Measurements from ENCODE around the gene IQGAP1.

IQGAP1 gene

DNA sequence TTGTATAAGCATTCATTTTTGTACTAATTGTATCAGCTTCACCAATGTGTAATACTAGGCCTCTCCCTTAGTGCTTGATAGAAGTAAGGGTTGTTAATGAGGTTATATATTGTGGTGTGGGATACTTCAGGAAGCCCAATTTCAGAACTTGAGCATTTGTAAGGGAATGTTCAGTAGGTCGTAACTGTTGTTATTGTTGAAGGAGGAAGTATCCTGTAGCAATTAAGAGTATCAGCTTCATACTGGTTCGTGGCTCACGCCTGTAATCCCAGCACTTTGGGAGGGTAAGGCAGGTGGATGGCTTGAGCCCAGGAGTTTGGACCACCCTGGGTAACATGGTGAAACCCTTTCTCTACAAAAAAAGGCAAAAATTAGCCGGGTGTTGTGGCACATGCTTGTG is 30.6 kb downstream of the IQGAP1 start:
- TF ChIP-seq, protein P1, sequence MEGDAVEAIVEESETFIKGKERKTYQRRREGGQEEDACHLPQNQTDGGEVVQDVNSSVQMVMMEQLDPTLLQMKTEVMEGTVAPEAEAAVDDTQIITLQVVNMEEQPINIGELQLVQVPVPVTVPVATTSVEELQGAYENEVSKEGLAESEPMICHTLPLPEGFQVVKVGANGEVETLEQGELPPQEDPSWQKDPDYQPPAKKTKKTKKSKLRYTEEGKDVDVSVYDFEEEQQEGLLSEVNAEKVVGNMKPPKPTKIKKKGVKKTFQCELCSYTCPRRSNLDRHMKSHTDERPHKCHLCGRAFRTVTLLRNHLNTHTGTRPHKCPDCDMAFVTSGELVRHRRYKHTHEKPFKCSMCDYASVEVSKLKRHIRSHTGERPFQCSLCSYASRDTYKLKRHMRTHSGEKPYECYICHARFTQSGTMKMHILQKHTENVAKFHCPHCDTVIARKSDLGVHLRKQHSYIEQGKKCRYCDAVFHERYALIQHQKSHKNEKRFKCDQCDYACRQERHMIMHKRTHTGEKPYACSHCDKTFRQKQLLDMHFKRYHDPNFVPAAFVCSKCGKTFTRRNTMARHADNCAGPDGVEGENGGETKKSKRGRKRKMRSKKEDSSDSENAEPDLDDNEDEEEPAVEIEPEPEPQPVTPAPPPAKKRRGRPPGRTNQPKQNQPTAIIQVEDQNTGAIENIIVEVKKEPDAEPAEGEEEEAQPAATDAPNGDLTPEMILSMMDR (IDR thresholded peaks at IDR 0.05) = no peak
- no peak overlapping the region for H3K4me3 ChIP-seq (ENCODE audit: low read depth in 1 of 2, low read length in 1 of 2)
- H3K9me3 ChIP-seq = no peaks in the 10 kb centered on the region
- H3K27me3 ChIP-seq = no peaks in the 10 kb centered on the region
- H3K4me1 ChIP-seq (ENCODE audit: control insufficient read depth in 1 of 2, insufficient read depth in 1 of 2, low read depth in 1 of 2, low read length in 1 of 2) = peaks cover 27 to 47% of the 10 kb centered on the region in 2 experiments
- H3K27ac ChIP-seq = peak overlapping the region; percentile 55
- peaks cover 3% of the 10 kb centered on the region for H3K36me3 ChIP-seq

DNA sequence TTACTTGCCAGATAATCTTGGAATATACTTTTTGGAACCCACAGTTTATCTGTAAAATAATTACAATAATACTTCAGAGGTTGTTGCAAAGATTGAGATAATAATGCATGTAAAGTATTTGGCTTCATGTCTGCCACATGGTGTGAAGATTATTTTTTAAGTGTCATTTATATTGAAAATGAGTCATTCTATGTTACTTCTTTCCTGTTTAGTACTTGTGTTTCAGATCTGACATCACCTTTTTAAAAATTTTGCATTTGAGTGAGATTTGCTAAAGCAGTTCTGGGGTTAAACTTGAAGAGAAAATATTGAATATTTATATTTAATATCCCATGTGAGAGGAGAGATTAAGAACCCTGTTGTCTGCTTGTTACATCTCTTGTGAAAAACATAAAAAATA is 31.2 kb downstream of the IQGAP1 start:
- peaks cover 21 to 42% of the 10 kb centered on the region in 2 experiments for H3K4me1 ChIP-seq (ENCODE audit: control insufficient read depth in 1 of 2, insufficient read depth in 1 of 2, low read depth in 1 of 2, low read length in 1 of 2)

DNA sequence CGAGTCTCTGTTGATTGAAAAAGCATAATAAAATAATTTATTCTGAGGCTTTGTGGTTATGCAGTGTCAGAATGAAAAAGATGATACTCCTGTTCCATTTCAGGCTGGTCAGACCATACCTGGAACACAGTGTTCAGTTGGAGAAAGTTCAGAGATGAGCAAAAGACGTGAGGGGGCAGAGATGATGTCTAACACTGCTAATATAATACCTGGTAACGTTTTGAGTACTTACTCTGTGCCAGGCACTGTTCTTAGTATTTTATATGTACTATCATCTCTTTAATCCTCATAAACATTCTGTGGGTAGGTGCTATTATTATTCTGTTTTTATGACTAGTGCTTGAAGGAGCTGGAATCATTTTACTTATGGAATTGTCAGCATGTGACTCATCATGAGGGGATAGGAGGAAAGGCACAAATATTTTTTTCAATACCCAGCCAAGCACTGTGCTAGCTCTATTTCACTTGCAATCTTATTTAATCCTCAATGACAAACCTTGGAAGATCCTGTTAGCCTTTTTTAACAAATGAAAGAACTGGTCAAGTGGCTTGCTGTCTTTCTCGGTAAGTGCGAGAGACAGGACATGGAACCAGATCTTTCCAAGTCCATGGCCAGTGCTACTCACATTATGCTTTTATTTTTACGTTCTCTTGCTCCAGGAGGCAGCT is 31.8 kb downstream of the IQGAP1 start:
- TF ChIP-seq, protein P1 (IDR thresholded peaks at IDR 0.05) = no peak

More for the DNA sequence above, 31.2 kb downstream of the IQGAP1 start:
- Histone ChIP-seq H3K9me3 (no peaks in the 10 kb centered on the region), H3K36me3 (peaks cover 3% of the 10 kb centered on the region), H3K27me3 (no peaks in the 10 kb centered on the region), H3K4me3 (ENCODE audit: low read depth in 1 of 2, low read length in 1 of 2) (no peak overlapping the region), H3K27ac (no peak overlapping the region)
- TF ChIP-seq, protein P1 (IDR thresholded peaks at IDR 0.05) = no peak

DNA sequence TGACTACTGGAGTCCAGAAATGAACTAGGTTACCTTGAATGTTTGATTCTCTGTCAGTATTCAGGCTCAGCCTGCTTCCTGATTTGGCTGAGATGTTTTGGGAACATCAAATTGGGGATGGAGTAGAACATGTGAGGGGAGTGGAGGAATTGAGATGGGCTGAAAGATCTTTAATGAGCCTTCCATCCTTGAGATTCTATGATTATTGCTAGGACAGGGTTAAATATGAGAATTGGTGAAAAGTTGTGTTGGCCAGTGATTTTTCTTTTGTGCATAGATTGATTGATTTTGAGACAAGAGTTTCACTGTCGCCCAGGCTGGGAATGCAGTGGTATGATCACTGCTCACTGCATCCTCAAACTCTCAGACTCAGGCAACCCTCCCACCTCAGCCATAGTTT is 32.4 kb downstream of the IQGAP1 start:
- Histone ChIP-seq H3K4me1 (ENCODE audit: control insufficient read depth in 1 of 2, insufficient read depth in 1 of 2, low read depth in 1 of 2, low read length in 1 of 2) (peaks cover 9 to 30% of the 10 kb centered on the region in 2 experiments), H3K4me3 (ENCODE audit: low read depth in 1 of 2, low read length in 1 of 2) (no peak overlapping the region), H3K27me3 (no peaks in the 10 kb centered on the region), H3K9me3 (no peaks in the 10 kb centered on the region), H3K27ac (peak overlapping the region; percentile 46), H3K36me3 (peaks cover 3% of the 10 kb centered on the region)
- TF ChIP-seq, protein P1 (IDR thresholded peaks at IDR 0.05) = no peak

More for the DNA sequence above, 31.8 kb downstream of the IQGAP1 start:
- peak overlapping the region; percentile 46 for H3K27ac ChIP-seq
- peaks cover 14 to 35% of the 10 kb centered on the region in 2 experiments for H3K4me1 ChIP-seq (ENCODE audit: control insufficient read depth in 1 of 2, insufficient read depth in 1 of 2, low read depth in 1 of 2, low read length in 1 of 2)
- no peaks in the 10 kb centered on the region for H3K27me3 ChIP-seq
- no peak overlapping the region for H3K4me3 ChIP-seq (ENCODE audit: low read depth in 1 of 2, low read length in 1 of 2)
- peaks cover 3% of the 10 kb centered on the region for H3K36me3 ChIP-seq
- no peaks in the 10 kb centered on the region for H3K9me3 ChIP-seq

DNA sequence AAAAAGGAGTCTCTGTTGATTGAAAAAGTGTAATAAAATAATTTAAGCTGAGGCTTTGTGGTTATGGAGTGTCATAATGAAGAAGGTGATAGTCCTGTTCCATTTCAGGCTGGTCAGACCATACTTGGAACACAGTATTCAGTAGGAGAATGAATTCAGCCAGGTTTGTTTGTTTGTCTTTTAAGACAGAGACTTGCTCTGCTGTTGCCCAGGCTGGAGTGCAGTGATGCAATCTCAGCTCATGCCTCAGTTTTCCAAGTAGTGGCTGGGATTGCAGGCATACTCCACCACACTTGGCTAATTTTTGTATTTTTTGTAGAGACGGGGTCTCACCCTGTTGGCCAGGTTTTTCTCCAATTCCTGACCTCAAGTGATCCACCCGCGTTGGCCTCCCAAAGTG is 33.5 kb downstream of the IQGAP1 start:
- Histone ChIP-seq H3K9me3 (no peaks in the 10 kb centered on the region), H3K36me3 (peaks cover 10% of the 10 kb centered on the region), H3K27ac (peak overlapping the region; percentile 1), H3K4me1 (ENCODE audit: control insufficient read depth in 1 of 2, insufficient read depth in 1 of 2, low read depth in 1 of 2, low read length in 1 of 2) (peaks cover 7 to 27% of the 10 kb centered on the region in 2 experiments), H3K27me3 (no peaks in the 10 kb centered on the region), H3K4me3 (ENCODE audit: low read depth in 1 of 2, low read length in 1 of 2) (no peak overlapping the region)
- TF ChIP-seq, protein P1 (IDR thresholded peaks at IDR 0.05) = no peak

Measured in neutrophil (primary cell).